ENCODE measurements around the gene ANO6.
"Not testable (repeated sequence)": the region's sequence is repeated elsewhere in the genome, so short reads cannot be mapped to it uniquely, and the experiment has no call there.

The ANO6 gene

DNA sequence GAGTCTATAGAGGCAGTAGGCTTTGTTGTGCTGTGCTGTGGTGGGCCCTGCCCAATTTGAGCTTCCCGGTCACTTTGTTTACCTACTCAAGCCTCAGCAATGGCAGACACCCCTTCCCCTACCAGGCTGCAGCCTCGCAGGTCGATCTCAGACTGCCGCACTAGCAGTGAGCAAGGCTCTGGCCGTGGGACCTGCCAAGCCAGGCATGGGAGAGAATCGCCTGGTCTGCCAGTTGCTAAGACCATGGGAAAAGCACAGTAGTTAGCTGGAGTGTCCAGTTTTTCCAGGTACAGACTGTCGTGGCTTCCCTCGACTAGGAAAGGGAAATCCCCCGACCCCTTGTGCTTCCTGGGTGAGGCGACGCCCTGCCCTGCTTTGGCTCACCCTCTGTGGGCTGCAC is 26.3 kb downstream of the ANO6 start:
- no peak for DNase-seq (ENCODE audit: low read depth)

- DNase-seq (ENCODE audit: low read depth), result no peak
Measured at GRCh38 chr12:45243963-45244362, 28.1 kb downstream of the ANO6 start.

DNA sequence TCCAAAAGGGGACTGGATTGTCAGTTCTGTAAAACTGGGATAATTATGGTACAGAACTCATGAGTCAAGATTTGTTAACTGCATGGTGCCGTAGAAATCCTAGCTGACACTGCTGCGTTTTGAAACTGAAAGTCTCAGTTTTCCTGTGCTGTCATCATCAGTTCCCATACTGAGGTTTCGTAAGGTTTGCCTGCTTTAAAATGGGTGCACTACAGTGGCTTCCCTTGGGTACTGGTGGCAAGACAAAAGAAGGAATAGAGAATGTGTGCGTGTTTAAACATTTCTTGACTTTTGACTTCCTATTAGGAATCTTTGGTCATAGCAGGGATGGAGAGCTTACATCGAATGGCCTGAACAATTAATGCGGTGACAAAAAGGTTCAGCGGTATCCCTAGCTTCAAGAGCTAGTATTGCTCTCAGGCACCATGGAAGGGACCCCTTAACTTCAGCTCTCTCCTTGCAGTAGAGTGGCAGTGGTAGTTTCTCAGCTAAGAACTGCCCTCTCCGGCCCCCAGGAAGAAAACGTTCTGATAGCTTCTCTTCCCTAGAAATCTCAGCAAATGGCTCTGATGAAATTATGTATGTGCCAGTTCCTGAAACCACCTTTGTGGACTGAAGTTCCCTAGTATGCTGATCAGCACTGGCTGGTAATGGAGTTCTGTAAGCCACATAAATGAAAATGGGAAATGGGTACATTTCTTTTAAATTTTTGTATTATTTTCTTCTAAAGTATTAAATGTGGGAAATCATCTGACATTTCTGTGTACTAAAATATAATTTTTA is 28.9 kb downstream of the ANO6 start:
- no peak for DNase-seq (ENCODE audit: low read depth)

DNA sequence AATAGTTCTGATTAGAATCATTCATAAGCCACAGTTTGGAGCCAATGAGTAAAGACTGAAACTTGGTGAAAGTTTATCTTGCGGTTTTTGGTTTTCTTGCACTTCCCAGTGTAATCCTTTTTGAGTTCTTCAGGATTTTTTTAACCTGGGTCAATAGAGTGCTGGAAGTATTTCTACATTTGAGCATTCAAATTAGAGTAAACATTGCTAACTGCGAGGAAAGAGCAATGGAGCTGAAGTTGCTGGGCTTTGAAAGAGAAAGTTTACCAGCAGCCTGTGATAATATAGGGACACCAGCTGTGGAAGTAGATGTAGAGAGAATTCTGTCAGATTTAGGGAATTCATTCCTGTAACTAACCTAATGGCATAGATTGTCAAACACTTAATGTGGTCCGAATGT is 30.3 kb downstream of the ANO6 start:
- DNase-seq (ENCODE audit: low read depth), result no peak

DNA sequence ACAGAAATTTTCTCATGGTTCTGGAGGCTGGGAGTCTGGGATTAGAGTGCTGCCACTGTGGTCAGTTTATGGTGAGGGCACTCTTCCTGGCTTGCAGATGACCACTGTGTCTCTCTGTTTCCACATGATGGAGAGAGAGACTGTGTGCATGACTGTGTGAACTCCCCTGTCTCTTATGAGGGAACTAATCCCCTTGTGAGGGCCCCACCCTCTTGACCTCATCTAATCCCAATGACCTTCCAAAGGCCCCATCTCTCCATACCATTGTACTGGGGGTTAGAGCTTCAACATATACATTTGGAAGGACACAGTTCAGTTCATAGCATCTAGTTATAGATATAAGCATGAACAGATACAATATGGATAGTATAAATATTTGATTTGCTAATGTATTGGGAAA is 31.7 kb downstream of the ANO6 start:
- no peak for DNase-seq (ENCODE audit: low read depth)

DNA sequence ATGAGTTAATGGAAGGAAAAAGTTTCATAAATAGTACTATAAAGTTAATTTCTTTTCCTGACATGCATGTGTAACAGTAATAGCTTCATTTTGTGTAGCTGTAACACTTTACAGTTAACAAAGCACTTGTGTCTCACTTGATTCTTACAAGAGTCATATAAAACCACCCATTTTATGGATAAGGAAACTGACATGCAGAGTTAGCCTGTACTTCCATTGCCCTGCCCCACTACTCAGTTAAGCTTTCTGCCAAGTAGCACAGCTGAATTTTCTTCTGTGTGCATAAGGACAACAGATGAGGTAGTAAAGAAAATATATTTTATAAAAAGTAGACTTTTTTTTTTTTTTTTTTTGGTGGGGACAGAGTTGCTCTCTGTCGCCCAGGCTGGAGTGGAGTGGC is 32.2 kb downstream of the ANO6 start:
- no peak for DNase-seq (ENCODE audit: low read depth)

- DNase-seq (ENCODE audit: low read depth), result no peak
Measured at GRCh38 chr12:45254254-45254653, 38.4 kb downstream of the ANO6 start.

- DNase-seq (ENCODE audit: low read depth), result no peak
Measured at GRCh38 chr12:45256721-45257120, 40.8 kb downstream of the ANO6 start.

DNA sequence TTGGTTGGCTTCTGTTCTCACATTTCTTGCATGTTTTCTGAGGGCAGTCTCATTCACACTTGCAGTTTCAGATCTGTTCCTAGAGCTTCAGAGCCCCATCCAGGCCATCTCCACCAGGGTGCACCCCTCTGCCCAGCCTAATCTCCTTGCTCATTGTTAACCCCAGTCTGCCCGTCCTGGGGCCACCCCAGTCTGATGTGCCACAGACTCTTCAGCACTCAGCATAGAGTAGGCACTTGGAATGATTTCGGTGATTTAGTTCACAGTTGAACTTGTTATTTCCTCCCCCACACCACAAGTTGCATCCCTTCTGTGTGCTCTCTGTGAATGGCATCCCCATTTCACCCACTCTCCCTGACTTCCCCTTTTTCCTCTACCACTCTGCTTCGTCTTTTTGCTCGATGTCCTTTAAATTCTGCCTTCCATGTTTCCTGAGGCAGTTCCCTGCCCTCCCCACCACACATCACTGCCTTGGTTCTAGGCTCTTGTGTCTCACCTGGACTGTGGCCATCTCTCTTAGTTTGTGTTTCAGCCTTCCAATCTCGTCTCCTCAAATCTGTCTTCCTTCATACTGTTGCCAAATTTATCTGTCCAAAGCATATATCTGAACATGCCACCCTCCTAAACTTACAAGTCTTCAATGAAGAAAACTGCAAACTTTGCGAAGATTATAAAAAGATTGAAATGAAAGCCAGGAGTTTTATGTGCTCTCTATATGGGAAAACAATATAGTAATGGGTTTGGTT is 41.5 kb downstream of the ANO6 start:
- DNase-seq (ENCODE audit: low read depth), result no peak

DNA sequence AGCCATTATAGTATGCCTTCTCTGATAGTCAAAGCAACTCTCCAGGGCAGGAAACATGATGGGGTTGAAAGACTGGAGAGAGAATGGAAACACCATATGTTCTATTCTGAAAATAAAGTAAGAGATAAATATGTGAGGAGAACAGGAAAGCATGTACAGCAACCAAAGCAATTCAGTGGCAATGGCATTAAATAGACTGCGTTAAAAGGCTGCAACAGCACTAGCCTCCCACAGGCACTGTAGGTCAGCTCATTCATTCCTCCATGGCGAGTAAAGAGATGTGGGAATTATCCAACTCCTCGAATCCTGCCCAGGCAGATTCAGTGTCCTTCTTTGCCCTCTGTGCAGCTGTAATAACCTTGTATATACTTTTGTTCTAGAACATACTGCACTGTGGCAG is 43.8 kb downstream of the ANO6 start:
- DNase-seq (ENCODE audit: low read depth), result no peak

DNA sequence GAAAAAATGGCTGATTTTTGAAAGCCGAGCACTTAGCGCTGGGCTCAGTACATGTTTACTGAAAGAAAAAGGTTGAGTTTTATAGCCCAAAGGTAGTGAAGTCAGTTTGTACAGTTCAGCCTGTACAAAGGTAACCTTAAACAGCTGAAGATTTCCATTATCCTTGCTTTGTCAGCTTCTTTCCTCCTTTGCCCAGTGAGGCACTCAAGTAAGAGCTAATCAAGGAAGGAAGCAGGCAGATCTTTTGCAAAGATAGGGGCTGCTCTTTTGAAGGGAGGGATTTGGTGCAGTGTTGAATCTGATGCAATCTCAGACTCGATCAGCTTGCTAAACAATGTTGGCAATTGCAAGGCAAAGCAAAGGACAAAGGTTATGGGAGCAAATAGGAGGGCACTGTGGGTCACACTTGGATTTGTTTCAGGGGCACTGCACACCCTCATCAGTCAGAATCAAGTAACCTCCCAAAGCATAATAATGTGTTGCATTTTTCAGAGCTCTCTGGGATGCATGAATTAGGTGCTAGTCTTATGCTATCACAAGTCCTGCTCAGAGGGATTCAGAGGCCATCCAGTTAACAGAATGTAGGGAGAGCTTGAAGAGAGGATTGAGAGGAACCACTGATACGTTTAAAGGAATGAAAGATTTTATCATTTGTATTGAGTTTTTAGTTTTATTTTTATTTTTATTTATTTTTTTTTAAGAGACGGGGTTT is 44.4 kb downstream of the ANO6 start:
- DNase-seq (ENCODE audit: low read depth), result no peak

DNA sequence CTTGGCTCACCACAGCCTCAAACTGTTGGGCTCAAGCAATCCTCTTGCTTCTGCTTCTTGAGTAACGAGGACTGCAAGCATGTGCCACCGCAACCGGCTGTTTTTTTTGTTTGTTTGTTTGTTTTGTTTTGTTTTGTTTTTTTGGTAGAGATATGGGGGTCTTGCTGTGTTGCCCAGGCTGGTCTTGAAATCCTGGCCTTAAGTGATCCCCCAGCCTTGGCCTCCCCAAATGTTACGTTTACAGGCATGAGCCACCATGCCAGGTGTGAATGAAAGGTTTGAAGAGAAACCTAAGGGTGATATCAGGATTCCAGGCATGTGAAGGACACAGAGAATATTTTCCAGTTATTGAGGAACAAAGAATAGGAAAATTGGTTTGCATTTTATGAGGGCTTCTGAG is 45.0 kb downstream of the ANO6 start:
- DNase-seq (ENCODE audit: low read depth), result no peak

DNA sequence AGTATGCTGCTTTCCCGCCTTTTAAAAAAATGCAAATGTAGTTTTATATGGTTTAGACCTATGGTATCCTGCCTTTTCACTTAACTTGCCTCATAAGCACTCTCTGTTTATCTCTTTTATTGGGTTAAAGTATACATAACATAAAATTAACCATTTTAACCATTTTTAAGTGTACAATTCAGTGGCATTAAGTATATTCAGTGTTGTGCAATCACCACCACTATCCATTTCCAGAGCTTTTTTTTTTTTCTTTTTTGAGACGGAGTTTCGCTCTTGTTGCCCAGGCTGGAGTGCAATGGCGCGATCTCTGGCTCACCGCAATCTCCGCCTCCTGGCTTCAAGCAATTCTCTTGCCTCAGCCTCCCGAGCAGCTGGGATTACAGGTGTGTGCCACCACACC is 46.3 kb downstream of the ANO6 start:
- DNase-seq (ENCODE audit: low read depth), result not testable (repeated sequence)

DNA sequence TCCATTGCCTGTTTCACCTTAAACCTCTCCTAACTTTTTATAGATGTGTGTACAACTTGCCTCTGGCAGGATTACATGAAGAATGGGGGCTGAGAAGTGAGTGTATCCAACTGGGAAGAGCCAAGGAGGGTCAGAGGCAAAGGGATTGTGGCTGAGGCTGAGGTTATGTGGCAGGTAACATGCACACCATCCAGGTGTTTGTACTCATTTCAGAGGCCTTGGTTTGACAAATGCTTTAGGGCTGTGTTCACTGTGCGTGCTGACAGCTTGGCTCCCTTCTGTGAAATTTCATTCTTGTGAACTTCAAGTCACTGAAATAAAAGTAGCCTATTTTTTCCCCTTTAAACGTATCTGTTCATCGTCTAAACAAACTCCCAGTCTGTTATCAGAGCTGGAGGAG is 47.7 kb downstream of the ANO6 start:
- DNase-seq (ENCODE audit: low read depth), result no peak

DNA sequence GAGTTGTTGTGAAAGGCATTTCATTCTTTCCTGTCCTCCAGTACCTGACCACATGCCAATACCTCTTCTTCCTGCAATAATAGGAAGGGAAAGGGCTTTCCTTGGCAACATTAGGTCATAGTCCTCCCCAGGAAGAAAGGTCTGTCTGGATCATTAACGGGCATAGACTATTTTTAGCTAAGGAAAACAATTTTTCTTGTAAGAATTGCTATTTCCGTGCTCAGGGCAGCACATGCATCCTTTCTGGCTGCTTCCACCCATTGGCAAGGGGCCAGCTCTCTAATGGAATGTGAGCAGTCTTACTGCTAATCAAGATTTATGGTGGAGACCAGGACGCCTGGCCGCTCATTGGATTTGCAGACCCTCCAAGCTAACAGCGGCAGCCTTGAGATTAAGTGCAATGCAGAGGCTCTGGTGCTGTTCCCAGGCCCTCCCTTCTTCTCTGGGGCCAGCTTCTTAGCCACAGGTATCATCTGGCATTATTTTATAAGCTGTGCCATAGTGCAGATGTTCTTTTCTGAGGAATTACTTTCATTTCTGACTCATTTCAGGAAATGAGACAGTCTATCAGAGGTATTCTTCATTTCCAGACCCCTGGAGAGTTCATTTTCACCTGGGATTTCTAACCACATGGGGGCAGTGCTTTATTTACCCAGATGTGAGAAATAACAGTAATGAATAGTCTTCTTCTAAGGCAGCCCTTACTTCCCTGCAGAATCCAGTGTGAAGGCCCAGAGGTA is 52.9 kb downstream of the ANO6 start:
- DNase-seq (ENCODE audit: low read depth), result peak; percentile 63

DNA sequence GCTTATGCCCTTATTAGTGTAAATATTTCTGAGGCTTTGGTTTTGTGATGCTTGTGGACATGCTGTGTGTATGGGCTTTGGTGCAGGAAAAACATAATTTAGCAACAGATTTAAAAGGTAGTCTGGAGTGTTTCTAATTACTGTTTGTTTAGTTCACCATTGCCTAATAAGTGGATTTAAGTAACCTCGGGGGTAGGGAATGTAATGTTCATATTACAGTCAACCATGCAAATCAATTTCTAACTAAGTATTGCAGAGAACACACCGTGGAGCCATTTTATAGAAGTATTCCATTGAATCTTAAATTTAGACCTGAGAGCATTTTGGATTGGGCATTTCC is 53.5 kb downstream of the ANO6 start:
- no peak for DNase-seq (ENCODE audit: low read depth)

DNA sequence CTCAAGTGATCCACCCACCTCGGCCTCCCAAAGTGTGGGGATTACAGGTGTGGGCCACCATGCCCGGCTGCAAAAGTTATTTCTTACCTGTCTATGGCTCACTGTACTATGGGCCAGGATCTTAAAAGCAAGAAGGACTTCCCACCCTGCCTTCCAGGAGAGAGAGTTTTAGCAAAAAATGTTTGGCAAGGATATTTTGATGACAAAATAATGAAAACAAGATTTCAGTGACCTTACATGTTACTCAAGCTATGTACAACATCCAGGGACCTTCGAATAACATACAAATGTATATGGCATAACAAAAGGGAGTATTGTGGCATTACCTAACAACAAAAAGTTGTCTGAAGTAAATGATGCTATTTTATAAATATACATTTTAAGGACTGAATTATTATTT is 55.1 kb downstream of the ANO6 start:
- DNase-seq (ENCODE audit: low read depth), result no peak

GRCh38 chr12:45273717-45274271 is 57.9 kb downstream of the ANO6 start:
- peak; percentile 96 for DNase-seq (ENCODE audit: low read depth)

DNA sequence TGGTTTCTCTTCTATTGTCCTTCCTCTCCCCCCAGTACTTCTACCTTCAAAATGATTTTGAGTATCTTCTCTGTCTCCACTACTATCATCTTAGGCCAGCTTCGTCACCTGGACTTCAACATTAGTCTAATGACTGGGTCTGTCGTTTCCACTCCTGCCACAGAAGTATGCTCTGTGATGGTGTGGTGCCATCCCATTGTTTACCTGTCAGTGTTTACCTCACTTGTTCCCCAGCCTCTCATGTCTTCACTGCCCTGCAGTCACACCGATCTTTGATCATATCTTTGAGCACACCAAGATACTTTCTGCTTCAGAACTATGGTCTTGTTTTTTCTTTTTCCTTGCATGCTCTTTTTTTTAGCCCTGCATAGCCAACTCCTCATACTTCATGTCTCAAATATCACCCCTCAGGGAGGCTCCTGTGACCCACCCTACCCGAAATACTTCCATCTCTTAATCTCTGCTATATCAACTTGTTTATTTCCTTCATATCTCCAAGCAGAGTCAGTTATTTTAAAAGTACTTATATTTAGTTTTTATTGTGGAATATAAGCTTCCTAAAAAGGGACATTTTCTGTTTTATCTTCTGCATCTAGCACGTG is 60.4 kb downstream of the ANO6 start:
- no peak for DNase-seq (ENCODE audit: low read depth)

GRCh38 chr12:45278447-45278846 is 62.6 kb downstream of the ANO6 start:
- no peak for DNase-seq (ENCODE audit: low read depth)

DNA sequence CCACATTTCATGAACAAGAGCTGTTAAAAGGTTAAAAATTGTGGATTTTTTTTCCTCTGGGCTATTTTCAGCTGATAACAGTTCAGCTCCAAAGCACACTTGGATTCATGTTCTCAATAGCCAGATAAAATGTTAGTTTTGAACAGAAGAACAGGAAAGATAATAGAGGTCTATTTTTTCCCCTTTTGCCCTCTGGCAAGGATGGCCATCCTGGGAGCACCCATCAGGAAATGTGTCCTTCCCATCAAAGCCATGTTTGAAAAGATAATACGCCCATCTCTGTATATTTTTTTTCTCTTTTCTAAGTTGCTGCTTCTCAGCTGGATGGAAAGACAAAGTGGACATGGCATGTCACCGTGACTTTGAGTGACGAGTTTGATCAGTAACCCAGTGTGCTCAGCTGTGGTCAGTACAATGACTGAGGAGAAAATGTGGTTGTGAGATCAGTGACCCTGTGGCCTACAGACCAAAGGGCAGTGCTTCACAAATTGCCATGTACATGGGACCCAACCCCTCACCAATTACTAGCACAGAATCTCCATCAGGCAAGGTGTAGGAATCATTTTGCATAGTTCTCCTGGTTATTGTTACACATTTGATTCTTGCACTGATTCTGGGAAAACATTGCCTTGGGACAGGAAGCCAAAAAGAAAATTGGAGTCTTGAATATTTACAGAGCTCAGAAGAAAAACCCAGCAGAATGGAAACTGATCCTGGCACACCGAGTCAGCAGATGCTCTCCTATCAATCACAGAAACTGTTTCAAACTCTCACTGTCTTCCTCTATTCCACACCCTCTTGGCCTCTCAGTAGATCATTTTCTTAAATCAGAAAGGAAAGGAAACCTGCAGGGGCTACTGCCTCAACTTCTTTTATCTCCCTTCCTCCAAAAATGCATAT is 64.3 kb downstream of the ANO6 start:
- no peak for DNase-seq (ENCODE audit: low read depth)
